HL-60 (cell line): Measurements from ENCODE around the gene CCDC28A.

Experiments used
- DNase-seq, 2 experiments: peaks; one replicate each; pipeline ENCODE4 v3.0.0-alpha.2; 2010 to 2020; ENCODE audit warnings: low read depth in 1 of 2, low spot score in 1 of 2
- H3K27ac ChIP-seq: fragments of 250-450 bp; sonication (Bioruptor Pico); replicated peaks from 2 replicates; pipeline ENCODE4 v1.5.1; 2020; ENCODE audit warnings: mild to moderate bottlenecking, moderate library complexity
- H3K27me3 ChIP-seq: fragments of 250-450 bp; sonication (Bioruptor Pico); 2 replicates; pipeline ENCODE4 v1.5.1; 2021; ENCODE audit warnings: mild to moderate bottlenecking, moderate library complexity; ENCODE audit not compliant: insufficient read depth, poor library complexity, severe bottlenecking
- H3K4me3 ChIP-seq: replicated peaks from 2 replicates; pipeline ENCODE4 v1.5.1; 2011; ENCODE audit warnings: mild to moderate bottlenecking, control low read depth, low read length; ENCODE audit not compliant: insufficient read depth
- CTCF ChIP-seq: IDR thresholded peaks from one replicate; pipeline ENCODE4 v1.5.1; 2011; ENCODE audit warnings: low read length, control low read depth, inconsistent platforms; ENCODE audit not compliant: insufficient read depth
- GABPA ChIP-seq: IDR thresholded peaks from 2 replicates; pipeline ENCODE4 v1.6.1; 2012; ENCODE audit warnings: low read depth
- POLR2AphosphoS5 ChIP-seq: IDR thresholded peaks from 2 replicates; pipeline ENCODE4 v1.6.1; 2012; ENCODE audit warnings: low read depth
- SPI1 ChIP-seq: IDR thresholded peaks from 2 replicates; pipeline ENCODE4 v1.6.1; 2012; ENCODE audit warnings: low read depth, mild to moderate bottlenecking, borderline replicate concordance
- TF ChIP-seq, protein P1 (sequence below): IDR thresholded peaks from 2 replicates; pipeline ENCODE4 v1.6.1; 2012; ENCODE audit warnings: low read depth; ENCODE audit not compliant: insufficient replicate concordance

The CCDC28A gene

GRCh38 chr6:138769102-138769676, 4.4 kb upstream of the CCDC28A start:
- DNase-seq: no peak

DNA sequence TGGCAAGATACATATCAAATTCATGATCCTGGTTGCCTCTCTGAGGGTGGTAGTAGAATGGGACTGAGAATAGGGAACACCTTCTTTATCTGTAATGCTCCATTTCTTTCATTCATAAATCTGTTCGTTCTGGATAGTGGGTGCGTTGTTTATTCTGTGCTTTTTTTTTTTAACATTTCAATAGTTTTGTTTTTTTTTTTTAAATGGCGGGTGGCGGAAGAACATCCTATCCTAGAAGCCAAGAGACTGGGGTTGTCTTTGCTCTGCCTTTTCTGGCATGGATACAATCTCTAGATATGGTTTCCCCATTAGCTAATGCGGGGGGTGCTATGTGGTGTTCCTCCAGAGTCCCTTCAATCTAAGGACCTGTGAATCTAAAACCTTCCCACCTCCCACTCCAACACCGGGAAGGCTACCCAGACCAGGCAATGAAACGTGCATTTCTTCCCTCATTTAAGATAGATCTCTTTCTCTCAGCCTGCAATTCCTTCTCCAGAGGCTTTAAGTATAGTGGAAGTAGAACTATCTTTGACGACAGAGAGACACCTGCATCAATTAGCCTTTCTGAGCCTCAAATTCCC, 883 bp upstream of the CCDC28A start:
- H3K4me3 ChIP-seq: peak overlapping the region; percentile 67
- H3K27me3 ChIP-seq: no peaks in the 10 kb centered on the region
- TF ChIP-seq CTCF (no peak), GABPA (no peak), SPI1 (no peak), POLR2AphosphoS5 (no peak)
- TF ChIP-seq, protein P1, sequence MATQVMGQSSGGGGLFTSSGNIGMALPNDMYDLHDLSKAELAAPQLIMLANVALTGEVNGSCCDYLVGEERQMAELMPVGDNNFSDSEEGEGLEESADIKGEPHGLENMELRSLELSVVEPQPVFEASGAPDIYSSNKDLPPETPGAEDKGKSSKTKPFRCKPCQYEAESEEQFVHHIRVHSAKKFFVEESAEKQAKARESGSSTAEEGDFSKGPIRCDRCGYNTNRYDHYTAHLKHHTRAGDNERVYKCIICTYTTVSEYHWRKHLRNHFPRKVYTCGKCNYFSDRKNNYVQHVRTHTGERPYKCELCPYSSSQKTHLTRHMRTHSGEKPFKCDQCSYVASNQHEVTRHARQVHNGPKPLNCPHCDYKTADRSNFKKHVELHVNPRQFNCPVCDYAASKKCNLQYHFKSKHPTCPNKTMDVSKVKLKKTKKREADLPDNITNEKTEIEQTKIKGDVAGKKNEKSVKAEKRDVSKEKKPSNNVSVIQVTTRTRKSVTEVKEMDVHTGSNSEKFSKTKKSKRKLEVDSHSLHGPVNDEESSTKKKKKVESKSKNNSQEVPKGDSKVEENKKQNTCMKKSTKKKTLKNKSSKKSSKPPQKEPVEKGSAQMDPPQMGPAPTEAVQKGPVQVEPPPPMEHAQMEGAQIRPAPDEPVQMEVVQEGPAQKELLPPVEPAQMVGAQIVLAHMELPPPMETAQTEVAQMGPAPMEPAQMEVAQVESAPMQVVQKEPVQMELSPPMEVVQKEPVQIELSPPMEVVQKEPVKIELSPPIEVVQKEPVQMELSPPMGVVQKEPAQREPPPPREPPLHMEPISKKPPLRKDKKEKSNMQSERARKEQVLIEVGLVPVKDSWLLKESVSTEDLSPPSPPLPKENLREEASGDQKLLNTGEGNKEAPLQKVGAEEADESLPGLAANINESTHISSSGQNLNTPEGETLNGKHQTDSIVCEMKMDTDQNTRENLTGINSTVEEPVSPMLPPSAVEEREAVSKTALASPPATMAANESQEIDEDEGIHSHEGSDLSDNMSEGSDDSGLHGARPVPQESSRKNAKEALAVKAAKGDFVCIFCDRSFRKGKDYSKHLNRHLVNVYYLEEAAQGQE: no peak
- peak overlapping the region; percentile 98 for H3K27ac ChIP-seq
- no peak for DNase-seq

More at GRCh38 chr6:138769102-138769676, 4.4 kb upstream of the CCDC28A start:
- no peaks in the 10 kb centered on the region for H3K27me3 ChIP-seq
- no peak overlapping the region for H3K4me3 ChIP-seq
- TF ChIP-seq GABPA: no peak
- TF ChIP-seq, protein P1: no peak
- TF ChIP-seq CTCF: no peak
- no peak for TF ChIP-seq POLR2AphosphoS5
- H3K27ac ChIP-seq: no peak overlapping the region

DNA sequence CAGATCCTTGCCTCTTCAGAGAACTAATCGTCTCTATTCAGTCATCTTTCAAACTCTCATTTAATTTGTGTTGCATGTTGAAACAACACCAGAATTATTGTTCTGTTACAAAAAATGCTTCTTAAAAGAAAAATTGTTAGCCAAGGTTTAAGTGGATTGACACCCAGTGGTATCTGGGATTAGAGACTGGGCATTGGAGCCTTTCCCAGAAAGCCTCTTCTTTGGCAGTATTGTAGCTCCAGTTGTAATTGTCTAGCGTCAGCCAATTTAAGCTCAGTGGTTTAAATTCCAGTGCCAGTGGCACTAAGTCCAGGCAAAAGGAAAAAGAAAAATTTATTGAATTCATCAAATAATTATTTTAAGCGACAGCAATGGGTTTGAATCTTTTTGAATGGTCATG, 801 bp downstream of the CCDC28A start:
- TF ChIP-seq POLR2AphosphoS5 (no peak), CTCF (no peak), GABPA (no peak), SPI1 (no peak)
- TF ChIP-seq, protein P1: no peak
- Histone ChIP-seq H3K4me3 (peak overlapping the region; percentile 67), H3K27me3 (no peaks in the 10 kb centered on the region), H3K27ac (peak overlapping the region; percentile 98)
- no peak for DNase-seq
